Measurements from ENCODE around the gene PRPF19.

DNA sequence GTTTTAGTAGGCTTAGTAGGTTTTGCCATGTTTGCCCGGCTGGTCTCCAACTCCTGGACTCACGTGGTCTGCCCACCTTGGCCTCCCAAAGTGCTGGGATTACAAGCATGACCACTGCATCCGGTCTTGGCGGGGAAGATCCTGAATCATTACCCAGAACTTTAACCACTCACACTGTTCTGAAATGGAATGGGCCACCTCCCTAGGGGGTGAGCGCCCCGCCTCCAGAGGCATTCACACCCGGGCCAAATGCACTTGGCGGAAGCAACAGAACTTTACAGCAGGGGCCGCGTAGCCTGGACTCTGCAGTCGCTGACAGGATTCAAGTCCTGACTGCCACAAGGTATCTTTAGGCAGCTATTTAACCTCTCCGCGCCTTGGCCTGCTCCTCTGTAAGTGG, 59.1 kb downstream of the PRPF19 start:
- TF ChIP-seq, protein P1, sequence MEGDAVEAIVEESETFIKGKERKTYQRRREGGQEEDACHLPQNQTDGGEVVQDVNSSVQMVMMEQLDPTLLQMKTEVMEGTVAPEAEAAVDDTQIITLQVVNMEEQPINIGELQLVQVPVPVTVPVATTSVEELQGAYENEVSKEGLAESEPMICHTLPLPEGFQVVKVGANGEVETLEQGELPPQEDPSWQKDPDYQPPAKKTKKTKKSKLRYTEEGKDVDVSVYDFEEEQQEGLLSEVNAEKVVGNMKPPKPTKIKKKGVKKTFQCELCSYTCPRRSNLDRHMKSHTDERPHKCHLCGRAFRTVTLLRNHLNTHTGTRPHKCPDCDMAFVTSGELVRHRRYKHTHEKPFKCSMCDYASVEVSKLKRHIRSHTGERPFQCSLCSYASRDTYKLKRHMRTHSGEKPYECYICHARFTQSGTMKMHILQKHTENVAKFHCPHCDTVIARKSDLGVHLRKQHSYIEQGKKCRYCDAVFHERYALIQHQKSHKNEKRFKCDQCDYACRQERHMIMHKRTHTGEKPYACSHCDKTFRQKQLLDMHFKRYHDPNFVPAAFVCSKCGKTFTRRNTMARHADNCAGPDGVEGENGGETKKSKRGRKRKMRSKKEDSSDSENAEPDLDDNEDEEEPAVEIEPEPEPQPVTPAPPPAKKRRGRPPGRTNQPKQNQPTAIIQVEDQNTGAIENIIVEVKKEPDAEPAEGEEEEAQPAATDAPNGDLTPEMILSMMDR (IDR thresholded peaks at IDR 0.05; ENCODE audit: insufficient read depth, low read length, poor library complexity, severe bottlenecking): no peak
- TF ChIP-seq EZH2phosphoT487 (conservative IDR thresholded peaks at IDR 0.05; ENCODE audit: low read length): no peak

Data from SU-DHL-6 (cell line).